HL-60 (cell line): ENCODE data around the gene PTPRD.

ENCODE experiments used
- DNase-seq, 2 experiments: peaks; one replicate each; pipeline ENCODE4 v3.0.0-alpha.2; 2010 to 2020; ENCODE audit warnings: low read depth in 1 of 2, low spot score in 1 of 2
- H3K27ac ChIP-seq: fragments of 250-450 bp; sonication (Bioruptor Pico); replicated peaks from 2 replicates; pipeline ENCODE4 v1.5.1; 2020; ENCODE audit warnings: mild to moderate bottlenecking, moderate library complexity
- H3K27me3 ChIP-seq: fragments of 250-450 bp; sonication (Bioruptor Pico); 2 replicates; pipeline ENCODE4 v1.5.1; 2021; ENCODE audit warnings: mild to moderate bottlenecking, moderate library complexity; ENCODE audit not compliant: insufficient read depth, poor library complexity, severe bottlenecking
- H3K4me3 ChIP-seq: replicated peaks from 2 replicates; pipeline ENCODE4 v1.5.1; 2011; ENCODE audit warnings: mild to moderate bottlenecking, control low read depth, low read length; ENCODE audit not compliant: insufficient read depth
- CTCF ChIP-seq: IDR thresholded peaks from one replicate; pipeline ENCODE4 v1.5.1; 2011; ENCODE audit warnings: low read length, control low read depth, inconsistent platforms; ENCODE audit not compliant: insufficient read depth
- GABPA ChIP-seq: IDR thresholded peaks from 2 replicates; pipeline ENCODE4 v1.6.1; 2012; ENCODE audit warnings: low read depth
- POLR2AphosphoS5 ChIP-seq: IDR thresholded peaks from 2 replicates; pipeline ENCODE4 v1.6.1; 2012; ENCODE audit warnings: low read depth
- SPI1 ChIP-seq: IDR thresholded peaks from 2 replicates; pipeline ENCODE4 v1.6.1; 2012; ENCODE audit warnings: low read depth, mild to moderate bottlenecking, borderline replicate concordance
- TF ChIP-seq, protein P1 (sequence below): IDR thresholded peaks from 2 replicates; pipeline ENCODE4 v1.6.1; 2012; ENCODE audit warnings: low read depth; ENCODE audit not compliant: insufficient replicate concordance

Gene PTPRD

GRCh38 chr9:9973062-9973461, 639.7 kb downstream of the PTPRD start:
- no peak for DNase-seq
- Histone ChIP-seq H3K27ac (no peak overlapping the region), H3K4me3 (no peak overlapping the region), H3K27me3 (no peaks in the 10 kb centered on the region)
- TF ChIP-seq GABPA: no peak
- no peak for TF ChIP-seq POLR2AphosphoS5
- TF ChIP-seq, protein P1, sequence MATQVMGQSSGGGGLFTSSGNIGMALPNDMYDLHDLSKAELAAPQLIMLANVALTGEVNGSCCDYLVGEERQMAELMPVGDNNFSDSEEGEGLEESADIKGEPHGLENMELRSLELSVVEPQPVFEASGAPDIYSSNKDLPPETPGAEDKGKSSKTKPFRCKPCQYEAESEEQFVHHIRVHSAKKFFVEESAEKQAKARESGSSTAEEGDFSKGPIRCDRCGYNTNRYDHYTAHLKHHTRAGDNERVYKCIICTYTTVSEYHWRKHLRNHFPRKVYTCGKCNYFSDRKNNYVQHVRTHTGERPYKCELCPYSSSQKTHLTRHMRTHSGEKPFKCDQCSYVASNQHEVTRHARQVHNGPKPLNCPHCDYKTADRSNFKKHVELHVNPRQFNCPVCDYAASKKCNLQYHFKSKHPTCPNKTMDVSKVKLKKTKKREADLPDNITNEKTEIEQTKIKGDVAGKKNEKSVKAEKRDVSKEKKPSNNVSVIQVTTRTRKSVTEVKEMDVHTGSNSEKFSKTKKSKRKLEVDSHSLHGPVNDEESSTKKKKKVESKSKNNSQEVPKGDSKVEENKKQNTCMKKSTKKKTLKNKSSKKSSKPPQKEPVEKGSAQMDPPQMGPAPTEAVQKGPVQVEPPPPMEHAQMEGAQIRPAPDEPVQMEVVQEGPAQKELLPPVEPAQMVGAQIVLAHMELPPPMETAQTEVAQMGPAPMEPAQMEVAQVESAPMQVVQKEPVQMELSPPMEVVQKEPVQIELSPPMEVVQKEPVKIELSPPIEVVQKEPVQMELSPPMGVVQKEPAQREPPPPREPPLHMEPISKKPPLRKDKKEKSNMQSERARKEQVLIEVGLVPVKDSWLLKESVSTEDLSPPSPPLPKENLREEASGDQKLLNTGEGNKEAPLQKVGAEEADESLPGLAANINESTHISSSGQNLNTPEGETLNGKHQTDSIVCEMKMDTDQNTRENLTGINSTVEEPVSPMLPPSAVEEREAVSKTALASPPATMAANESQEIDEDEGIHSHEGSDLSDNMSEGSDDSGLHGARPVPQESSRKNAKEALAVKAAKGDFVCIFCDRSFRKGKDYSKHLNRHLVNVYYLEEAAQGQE: no peak
- TF ChIP-seq SPI1: no peak
- no peak for TF ChIP-seq CTCF

- H3K27me3 ChIP-seq: no peaks in the 10 kb centered on the region
- H3K4me3 ChIP-seq: no peak overlapping the region
- TF ChIP-seq SPI1 (no peak), POLR2AphosphoS5 (no peak), GABPA (no peak), CTCF (no peak)
- TF ChIP-seq, protein P1: no peak
- no peak for DNase-seq
- H3K27ac ChIP-seq: no peak overlapping the region
Observed at GRCh38 chr9:9970514-9970913, 642.3 kb downstream of the PTPRD start.

- TF ChIP-seq, protein P1: no peak
- H3K27ac ChIP-seq: no peak overlapping the region
- H3K4me3 ChIP-seq: no peak overlapping the region
- DNase-seq: no peak
- H3K27me3 ChIP-seq: no peaks in the 10 kb centered on the region
Observed at GRCh38 chr9:9963841-9964240, 649.0 kb downstream of the PTPRD start.

GRCh38 chr9:9961934-9962333, 650.9 kb downstream of the PTPRD start:
- no peak overlapping the region for H3K27ac ChIP-seq
- no peak for DNase-seq
- H3K27me3 ChIP-seq: no peaks in the 10 kb centered on the region
- no peak for TF ChIP-seq POLR2AphosphoS5
- TF ChIP-seq, protein P1: no peak
- no peak for TF ChIP-seq GABPA
- no peak for TF ChIP-seq CTCF
- TF ChIP-seq SPI1: no peak
- H3K4me3 ChIP-seq: no peak overlapping the region
